Suppressor macrophage treated with lipopolysaccharide for 1 hour (primary cell): ENCODE results near the gene KLHDC4.
"Not testable (repeated sequence)": the region's sequence is repeated elsewhere in the genome, so short reads cannot be mapped to it uniquely, and the experiment has no call there.

Source experiments
- DNase-seq, 3 donors: peaks; one replicate each; pipeline ENCODE4 v3.0.0-alpha.2; 2020 to 2022

KLHDC4 gene

DNA sequence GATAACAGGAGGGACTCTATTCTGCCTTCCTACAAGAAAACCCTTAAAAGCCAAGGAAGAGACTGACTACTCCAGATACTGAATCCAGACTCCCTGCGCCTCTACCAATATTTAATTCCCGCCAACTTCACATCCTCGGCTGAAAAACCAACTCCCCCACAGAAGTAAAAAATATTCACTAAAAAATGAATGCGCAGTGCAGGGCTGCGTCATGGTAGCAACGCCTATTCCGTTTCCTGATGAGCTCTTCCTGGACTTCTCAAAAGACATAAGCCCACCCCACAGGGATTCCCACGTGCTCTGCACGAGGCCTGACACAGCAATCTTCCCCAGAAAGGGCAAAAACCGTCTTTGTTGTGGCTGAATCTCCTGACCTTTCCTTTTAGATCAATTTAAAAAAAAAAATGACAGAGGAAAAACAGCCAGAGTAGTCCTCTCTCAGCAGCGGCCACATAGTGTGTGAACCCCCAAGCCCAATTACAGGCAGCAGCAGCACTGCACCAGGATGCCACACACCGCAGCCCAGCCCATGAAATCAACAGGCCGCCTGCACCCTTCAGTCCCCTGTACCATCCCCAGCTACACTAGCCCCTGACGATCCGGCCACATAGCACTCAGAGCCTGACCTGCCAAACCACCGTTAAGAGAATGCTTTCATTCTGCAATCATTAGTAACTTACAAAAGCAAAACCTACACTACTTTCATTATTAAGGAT, 23.9 kb downstream of the KLHDC4 start:
- DNase-seq = no peak

DNA sequence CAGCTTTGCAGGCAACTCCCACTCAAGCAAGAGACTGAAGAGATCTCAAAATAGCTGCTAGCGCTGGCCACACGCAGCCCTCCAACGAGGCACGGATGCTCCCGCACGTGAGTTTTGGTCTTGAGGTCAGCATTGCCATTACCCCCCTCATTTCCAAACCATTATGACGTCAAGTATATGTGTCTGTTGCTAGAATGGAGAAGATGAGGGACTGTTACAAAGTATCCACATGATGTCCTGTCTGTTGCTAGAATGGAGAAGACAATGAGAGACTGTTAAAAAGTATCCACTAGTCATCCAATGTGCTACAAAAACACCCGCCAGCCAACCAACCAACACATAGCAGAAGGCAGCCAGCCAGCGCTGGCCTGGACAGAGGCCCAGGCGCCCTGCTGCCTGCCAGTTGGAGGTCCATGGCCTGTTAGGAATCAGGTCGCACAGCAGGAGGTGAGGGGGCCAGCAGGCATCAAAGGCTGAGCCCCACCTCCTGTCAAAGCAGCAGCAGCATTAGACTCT, 24.8 kb downstream of the KLHDC4 start:
- DNase-seq = no peak

DNA sequence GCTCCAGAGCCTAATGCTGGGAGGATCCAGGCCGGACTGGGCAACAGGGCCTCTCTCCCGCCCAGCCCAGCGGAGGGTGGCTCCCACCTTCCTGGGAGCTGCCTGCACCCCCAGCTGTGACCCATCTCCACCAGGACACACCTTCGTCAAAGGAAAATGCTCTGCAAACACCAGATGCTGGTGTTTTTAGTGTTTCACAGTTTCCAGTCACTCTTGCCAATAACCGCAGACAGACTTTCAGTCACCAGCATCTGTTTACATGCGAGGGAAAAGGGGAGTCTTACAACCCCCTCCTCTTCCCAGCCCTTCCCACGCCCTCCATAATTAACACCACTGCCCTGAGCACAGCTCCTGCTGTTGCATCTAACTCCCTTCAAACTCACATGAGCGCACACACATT, 25.3 kb downstream of the KLHDC4 start:
- DNase-seq = no peak

DNA sequence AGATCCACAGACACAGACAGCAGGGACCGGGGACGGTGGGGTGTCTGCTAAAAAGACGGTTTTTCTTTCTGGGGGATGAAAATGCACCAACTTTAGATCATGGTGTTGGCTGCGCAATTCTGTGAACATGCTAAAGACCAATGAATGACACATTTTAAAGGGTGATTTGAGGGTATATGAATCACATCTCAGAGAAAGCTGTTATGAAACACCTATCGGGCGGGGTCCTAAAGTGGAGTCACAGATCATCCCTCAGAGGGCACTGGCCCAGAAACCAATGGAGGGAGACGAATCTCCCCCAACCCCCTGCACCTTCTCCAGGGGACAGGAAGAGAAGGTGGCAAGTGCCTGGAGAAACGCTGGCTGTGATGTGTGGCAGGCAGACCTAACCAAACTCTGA, 26.0 kb downstream of the KLHDC4 start:
- no peak for DNase-seq

DNA sequence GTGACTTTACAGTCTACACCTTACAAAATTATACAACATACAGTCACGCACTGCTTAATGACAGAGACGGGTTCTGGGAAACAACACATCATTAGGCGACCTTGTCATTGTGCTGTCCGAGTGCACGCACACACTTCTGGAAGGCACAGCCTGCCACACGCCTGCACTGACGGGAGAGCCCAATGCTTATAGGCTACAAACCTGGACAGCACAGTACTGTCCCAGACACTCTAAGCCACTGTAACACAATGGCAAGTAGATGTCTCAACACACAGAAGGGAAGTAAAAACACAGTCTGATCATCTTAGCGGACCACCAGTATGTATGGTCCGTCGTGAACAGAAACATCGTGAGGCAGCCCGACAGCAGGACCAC, 29.8 kb downstream of the KLHDC4 start:
- no peak for DNase-seq

DNA sequence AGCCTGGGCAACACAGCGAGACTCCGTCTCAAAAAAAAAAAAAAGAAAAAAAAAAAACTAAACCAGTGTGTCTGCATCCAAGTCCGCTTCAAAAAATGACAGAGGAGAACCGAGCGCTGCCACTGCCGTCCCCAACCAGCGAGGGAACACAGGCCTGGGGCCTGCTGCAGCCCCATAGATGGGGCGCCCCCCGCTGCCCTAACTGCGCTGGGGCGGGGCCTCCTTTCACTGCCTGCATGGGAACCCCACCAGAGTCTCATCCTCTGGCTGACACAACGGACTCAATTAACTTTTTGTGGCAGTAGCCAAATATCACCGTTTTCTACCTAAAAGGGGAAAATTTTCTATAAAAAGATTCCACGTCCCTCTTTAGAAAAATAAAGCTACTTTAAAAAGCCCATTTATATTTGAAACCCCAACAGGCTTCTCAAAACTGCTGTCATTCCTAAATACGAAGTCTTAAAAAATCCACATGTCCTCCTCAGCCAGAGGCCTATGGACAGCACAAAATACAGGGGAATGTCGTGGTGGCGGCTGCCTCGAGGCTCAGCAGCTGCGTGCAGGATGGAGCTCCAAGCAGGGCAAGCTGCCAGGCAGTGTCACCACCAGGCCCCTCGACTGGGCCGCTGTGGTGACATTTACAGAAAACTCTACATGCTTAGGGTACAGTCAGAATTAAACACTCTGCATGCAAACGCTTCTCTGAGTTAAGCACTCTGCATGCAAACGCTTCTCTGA, 30.3 kb downstream of the KLHDC4 start:
- no peak for DNase-seq

DNA sequence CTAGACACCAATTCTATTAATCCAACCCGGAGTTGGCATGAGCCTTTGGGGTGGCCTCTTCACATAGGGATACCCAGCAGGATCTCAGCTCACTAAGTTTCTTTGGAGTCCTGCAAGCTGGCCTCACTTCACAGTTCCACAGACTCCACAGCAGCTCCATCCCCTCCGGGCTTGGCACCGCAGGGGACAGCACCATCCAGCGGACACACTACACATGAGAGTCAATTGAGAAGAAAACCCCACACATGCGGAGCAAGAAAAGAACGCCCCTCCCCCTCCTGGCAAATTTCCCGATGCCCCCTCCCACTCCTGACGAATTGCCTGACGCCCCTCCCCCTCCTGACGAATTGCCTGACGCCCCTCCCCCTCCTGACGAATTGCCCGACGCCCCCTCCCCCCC, 31.1 kb downstream of the KLHDC4 start:
- no peak for DNase-seq

DNA sequence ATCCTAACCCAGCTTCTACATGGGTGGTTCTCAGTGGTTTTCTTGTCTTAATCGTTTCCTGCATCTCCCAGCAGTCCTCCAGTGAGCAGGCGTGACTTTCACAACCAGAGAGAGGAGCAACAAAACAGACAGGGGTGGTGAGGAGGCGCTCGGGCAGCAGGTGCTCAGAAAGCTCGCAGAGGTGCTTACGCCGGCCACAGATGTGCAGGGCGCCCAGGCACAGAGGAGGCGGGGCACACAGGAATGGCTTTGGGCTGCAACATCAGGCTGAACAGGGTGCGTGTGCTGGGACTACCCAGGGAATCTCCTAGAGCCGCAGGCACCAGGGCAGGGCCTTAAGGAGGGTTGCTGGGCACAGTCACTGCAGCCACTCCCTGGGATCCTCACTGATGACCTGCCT, 32.6 kb downstream of the KLHDC4 start:
- DNase-seq = no peak

DNA sequence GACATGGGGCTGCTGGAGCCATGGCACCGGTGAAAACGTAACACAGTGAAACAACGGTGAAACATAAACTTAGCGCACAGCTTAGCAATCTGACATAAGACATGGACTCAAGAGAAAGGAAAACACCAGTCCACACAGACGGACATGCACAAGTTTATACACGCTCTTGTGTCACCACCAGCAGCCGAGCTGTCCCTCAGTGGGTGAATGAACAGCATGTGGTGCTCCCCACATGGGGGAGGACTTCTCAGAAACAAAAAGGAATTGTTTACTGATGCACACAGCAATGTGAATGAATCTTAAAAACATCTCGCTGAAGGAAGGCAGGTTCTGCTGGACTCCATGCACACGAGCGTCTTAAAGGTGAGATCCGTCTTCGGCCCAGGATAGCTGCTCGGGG, 34.2 kb downstream of the KLHDC4 start:
- DNase-seq = no peak

DNA sequence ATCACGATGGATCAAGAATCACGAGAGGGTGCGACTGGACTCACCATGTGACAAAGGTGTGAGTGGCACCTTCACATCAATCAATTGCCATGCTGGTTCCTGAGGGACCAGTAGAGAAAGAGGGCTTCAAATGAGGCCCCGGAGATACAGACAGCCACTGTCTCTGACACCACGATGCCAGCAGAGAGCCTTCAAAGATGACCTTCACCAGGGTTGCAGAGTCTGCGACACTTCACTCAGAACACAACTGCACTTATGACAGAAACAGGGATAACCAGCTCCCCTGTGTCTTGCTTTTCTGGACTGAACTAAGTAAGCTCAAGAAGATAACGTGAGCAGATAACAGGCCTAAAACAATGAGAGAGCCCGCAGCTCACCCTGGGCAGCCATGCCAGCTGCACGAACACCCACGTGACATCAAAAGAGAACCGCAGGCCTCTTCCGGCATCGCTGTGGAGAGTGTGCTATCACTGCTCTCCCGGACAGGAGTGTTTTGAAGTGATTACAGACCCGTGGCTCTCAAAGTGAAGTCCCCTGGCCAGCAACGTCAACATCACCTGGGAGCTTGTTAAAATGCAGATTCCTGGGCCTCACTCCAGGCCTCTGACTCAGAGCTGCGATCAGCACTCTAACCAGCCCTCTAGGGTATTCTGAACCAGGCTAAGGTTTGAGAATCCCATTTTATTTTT, 36.4 kb downstream of the KLHDC4 start:
- no peak for DNase-seq

DNA sequence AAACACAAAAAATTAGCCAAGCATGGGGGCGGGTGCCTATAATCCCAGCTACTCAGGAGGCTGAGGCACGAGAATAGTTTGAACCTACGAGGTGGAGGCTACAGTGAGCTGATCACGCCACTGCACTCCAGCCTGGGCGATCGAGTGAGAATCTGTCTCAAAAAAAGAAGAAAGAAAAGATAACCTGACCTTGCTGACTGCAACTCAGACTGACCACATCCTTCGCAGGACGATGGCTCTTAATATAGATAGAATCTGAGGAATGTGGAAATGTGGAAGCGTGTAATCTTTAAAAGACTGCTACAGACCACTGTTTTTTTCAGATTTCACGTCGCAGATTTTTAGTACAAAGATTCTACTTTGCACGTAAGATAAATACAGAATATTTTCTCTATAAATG, 37.8 kb downstream of the KLHDC4 start:
- DNase-seq = no peak

DNA sequence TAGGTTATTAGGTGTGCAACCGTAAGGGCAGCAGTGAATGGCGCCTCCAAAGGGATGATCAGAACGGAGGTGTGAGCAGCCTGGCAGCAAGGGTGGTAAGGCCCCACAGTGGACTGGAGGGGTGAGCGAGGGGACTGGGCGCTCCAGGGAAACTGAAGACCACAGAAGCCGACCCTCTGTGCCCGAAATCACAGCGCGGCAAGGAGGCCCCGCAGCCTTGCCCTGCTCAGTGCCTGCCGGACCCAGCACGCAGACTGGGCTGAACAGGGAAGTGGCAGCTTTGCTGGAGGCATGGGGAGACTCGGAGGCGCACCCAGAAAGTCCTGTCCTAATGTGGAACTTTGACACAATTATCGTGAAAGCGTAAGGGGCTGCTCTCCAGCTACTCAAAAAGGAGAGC, 38.4 kb downstream of the KLHDC4 start:
- no peak for DNase-seq

DNA sequence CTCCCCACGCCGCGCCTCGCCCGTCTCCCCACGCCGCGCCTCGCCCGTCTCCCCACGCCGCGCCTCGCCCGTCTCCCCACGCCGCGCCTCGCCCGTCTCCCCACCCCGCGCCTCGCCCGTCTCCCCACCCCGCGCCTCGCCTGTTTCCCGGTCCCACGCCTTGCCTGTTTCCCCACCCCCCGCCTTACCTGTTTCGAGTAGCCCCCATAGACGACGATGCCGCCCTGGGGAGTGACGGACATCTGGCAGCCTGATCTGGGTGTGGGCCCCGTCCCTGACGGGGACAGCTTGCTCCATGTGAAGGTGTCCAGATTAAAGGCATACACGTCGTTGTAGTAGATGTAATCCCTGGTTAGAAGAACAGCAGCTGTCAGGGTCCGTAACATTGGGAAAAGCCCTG, 39.2 kb downstream of the KLHDC4 start:
- DNase-seq = not testable (repeated sequence)

DNA sequence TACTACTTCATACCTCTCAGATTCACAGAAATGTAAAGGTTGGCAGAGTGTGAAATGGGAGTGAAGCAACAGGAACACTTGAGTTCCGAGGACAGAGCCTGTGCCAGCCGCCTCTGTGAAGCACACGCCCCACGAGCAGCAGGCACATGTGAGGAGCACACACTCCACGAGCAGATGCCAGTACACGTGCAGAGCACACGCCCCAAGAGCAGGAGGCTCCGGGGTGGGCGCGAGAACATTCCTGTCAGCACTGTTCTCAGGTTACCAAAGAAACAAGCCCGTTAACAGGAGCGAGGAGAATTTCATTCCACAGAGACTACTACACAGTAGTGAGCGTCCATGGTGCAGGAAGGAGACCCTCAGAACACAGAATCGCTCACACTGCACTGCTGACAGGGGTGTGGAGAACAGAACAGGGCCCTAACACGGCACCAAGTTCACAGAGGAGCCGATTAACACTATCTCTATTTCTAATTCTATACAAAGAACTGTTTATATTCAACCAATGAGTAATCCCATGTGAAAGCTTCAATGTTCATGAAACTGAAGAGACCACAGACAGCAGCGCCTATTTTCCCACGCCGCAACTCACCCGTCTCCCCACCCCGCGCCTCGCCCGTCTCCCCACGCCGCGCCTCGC, 40.1 kb downstream of the KLHDC4 start:
- no peak for DNase-seq

DNA sequence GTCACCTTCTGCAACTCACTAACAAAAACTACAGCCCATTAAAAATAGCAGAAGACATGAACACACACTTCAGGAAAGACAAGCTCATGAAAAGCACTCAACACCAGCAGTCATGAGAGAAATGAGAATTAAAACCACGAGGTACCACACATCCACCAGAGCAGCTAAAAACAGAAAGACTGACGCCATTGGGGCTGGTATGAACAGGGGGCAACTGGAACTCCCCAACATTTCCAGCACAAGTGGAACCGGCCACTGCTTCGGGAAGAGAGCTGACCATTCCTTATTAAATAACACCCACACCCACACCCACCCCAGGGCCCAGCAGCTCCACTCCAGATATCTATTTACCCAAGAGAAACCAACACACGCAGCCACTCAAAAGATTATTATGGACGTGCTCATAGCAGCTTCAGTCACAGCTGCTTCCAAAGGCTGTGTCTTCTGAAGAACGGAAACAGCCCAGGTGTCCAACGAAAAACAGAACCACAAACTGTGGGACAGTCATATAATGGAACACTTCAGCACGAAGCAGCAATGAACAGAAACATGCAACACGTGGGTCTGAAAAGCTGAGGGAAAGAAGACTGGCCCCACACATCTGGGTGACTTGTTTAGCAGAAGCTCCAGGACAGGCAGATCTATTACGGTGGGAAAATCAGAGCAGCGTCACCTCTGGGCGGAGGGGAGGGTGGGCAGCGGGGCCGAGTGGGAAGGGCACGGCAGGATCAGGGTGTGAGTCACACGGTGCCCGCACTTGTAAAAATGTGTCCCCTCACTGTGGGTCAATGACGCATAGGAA, 41.1 kb downstream of the KLHDC4 start:
- no peak for DNase-seq

DNA sequence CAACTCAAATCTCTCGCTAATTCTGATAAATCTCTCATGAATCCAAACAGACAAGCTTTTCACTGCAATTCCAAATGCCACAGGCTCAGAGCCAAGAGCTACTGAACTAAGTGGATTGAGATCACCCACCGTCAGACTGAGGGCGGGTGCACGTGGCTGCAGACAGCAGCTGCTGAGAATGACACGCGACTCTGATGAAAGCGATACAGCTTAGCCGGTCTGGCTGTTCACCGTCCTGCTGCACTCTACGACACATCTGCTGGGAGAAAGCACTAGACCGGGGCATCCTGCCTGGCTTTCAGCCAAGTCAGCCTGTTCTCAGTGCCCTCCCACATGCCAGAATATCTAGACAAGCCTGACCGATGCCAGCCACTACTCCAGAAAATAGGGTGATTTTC, 42.6 kb downstream of the KLHDC4 start:
- peak; percentile 15 to 31 (median 29) for DNase-seq

DNA sequence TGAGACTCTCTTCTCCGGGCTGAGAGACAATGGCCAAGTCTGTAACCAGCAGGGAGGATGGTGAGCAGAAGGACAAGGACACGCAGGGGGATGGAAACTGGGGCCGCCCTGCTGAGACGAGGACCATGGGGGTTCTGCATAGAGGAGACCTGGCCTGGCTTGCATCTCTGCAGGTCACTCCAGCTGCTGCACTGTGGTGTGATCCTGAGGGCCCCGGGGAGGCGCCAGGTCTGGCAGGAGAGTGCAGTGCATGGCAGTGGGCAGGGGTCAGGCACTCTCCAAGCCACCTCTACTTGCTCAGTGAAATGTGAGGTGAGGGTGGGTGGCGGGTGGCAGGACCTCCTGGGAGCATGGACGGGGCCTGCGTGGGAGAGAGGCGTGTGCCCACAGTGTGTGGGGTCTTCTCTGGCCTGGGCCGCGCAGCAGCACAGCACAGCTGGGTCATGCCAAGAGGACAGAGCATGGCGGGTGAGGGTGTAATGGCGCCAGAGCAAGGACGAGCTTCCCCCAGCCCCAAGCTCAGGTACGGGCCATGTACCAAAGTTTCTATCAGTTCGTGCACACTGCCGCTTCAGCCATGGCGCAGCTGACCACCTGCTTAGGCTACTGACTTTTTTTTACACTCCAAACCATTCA, 43.1 kb downstream of the KLHDC4 start:
- no peak for DNase-seq

DNA sequence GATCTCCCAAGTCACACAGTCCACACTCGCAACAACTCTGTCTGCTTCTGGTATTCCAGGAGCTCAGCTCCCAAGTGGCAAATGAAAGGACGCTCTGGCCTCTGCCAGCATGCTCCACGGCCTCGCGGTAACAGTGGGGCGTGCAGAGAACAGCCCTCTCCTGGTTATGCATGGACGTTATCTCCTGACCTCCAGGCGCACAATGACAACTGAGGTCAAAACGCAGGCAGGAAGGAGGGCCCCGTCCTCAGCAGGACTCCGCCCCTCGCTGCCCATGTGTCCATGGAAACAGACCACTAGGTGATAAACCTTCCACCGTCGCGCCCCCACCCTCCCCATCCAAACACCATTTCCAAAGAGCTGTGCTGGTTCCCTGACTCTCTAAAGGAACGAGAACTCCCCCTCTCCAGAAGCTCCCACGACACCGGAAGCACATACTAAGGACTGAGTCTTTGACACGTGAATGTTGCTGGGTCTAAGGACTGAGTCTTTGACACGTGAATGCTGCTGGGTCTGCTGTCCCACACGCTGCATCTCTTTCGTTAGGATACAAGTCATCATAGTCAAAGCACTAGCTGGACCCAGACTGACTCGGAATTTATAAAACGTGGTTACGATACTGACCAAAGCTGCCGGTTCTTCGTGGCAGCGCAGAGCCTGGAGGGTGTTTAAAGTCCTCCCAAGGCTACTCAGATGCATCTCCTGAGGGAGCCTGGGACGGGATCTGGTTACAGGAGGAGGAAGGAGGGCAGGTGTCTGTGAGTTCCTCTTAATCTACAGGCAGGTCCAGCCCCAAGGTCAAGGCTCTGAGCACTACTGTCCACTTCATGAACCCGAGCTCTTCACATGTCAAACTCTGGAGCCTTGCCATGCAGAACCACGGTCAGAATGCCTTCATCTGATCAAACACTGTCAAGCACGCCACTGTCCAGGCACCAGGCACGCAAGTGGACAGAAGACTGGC, 43.9 kb downstream of the KLHDC4 start:
- DNase-seq = no peak

DNA sequence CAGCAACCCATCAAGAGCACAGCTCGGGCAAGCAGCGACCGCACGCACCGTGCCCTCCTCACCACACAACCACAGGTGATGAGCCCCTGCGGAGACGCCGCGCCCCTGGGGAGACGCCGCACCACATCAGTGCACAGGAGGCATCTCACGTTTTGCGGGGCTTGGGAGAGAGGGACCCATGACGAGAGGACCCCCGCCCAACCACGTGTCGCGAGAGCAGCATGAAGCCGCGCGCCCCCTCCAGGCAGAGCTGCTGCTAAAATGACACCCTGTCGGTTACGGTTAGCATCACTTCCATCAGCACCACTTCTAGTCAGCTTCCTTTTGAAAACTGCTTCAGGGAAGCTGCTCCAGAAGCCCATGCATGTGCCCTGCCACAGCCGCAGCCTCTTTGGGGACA, 45.3 kb downstream of the KLHDC4 start:
- DNase-seq = no peak

DNA sequence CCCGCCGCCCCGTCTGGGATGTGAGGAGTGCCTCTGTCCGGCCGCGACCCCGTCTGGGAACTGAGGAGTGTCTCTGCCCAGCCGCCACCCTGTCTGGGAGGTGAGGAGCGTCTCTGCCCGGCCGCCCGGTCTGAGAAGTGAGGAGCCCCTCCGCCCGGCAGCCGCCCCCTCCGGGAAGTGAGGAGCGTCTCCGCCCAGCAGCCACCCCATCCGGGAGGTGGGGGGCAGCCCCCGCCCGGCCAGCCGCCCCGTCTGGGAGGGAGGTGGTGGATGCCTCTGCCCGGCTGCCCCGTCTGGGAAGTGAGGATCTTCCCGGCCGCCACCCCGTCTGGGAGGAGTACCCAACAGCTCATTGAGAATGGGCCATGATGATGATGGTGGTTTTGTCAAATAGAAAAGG, 47.0 kb downstream of the KLHDC4 start:
- DNase-seq = not testable (repeated sequence)

DNA sequence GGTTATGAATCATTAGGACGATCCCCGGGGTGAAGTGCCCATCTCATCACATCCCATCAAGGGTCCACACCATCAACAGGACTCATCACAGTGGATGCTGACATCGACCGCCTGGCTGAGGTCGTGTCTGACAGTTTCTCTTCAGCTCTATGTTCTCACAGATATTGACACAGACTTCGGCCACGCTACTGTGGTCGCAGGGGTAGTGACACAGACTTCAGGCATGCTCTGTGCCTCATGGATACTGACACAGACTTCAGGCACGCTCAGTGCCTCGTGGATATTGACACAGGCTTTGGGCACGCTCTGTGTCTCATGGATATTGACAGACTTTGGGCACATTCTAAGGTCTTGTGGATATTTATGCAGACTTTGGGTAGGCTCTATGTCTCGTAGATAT, 50.1 kb downstream of the KLHDC4 start:
- no peak for DNase-seq
